Measurements from ENCODE around the gene SLC15A3. TPM values are rescaled to one million over a fixed set of nuclear protein-coding genes. Genes with fewer than 3 reads are reported as not detected.

Gene SLC15A3
- total and polyA plus RNA-seq, 3 donors from 2014 or later: 8.0 to 24.4 (median 9.3) TPM

Small RNAs within 50 kb of the gene (small RNA-seq; reads per million reads assigned to genes)
- gene RNU6-933P: 0 reads per million in 2 donors

Other genes with a start within 250 kb of the SLC15A3 start
- gene MS4A18, start 227.5 kb downstream of the SLC15A3 start, total RNA-seq: under 1 TPM in 1 of 2 donors, not detected in 1; 0.50 TPM
- 0.96 TPM for gene MS4A18, start 227.5 kb downstream of the SLC15A3 start, polyA plus RNA-seq (ENCODE audit: insufficient read depth, low read depth, low replicate concordance)
- gene MS4A15, start 195.3 kb downstream of the SLC15A3 start, total RNA-seq: under 1 TPM; 0.31 to 0.56 TPM
- gene MS4A15, start 195.3 kb downstream of the SLC15A3 start, polyA plus RNA-seq (ENCODE audit: insufficient read depth, low read depth, low replicate concordance): 0.82 TPM
- gene MS4A10, start 166.8 kb downstream of the SLC15A3 start, total RNA-seq: under 1 TPM in 1 of 2 donors, not detected in 1; 0.25 TPM
- not detected for gene MS4A10, start 166.8 kb downstream of the SLC15A3 start, polyA plus RNA-seq (ENCODE audit: insufficient read depth, low read depth, low replicate concordance)
- 10 to 100 TPM; 60.7 to 64.7 TPM for gene CCDC86, start 110.1 kb downstream of the SLC15A3 start, total RNA-seq
- gene CCDC86, start 110.1 kb downstream of the SLC15A3 start, polyA plus RNA-seq (ENCODE audit: insufficient read depth, low read depth, low replicate concordance): 134 TPM
- 1 to 10 TPM in 1 of 2 donors, under 1 TPM in 1; 0.81 to 1.5 TPM for gene PTGDR2, start 96.2 kb downstream of the SLC15A3 start, total RNA-seq
- gene PTGDR2, start 96.2 kb downstream of the SLC15A3 start, polyA plus RNA-seq (ENCODE audit: insufficient read depth, low read depth, low replicate concordance): 0.28 TPM
- 1 to 10 TPM; 3.5 to 4.0 TPM for gene ZP1, start 84.6 kb downstream of the SLC15A3 start, total RNA-seq
- 11.2 TPM for gene ZP1, start 84.6 kb downstream of the SLC15A3 start, polyA plus RNA-seq (ENCODE audit: insufficient read depth, low read depth, low replicate concordance)
- gene PRPF19, start 45.6 kb downstream of the SLC15A3 start, total RNA-seq: 100 to 1,000 TPM in 1 of 2 donors, 10 to 100 TPM in 1; 79.8 to 109 TPM
- gene PRPF19, start 45.6 kb downstream of the SLC15A3 start, polyA plus RNA-seq (ENCODE audit: insufficient read depth, low read depth, low replicate concordance): 71.6 TPM
- gene TMEM109, start 38.0 kb downstream of the SLC15A3 start, total RNA-seq: 10 to 100 TPM; 28.1 to 46.7 TPM
- gene TMEM109, start 38.0 kb downstream of the SLC15A3 start, polyA plus RNA-seq (ENCODE audit: insufficient read depth, low read depth, low replicate concordance): 59.1 TPM
- gene TMEM132A, start 27.7 kb downstream of the SLC15A3 start, total RNA-seq: 10 to 100 TPM; 21.7 to 39.0 TPM
- gene TMEM132A, start 27.7 kb downstream of the SLC15A3 start, polyA plus RNA-seq (ENCODE audit: insufficient read depth, low read depth, low replicate concordance): 17.8 TPM
- 1 to 10 TPM in 1 of 2 donors, under 1 TPM in 1; 0.87 to 1.6 TPM for gene CD6, start 19.5 kb upstream of the SLC15A3 start, total RNA-seq
- gene CD6, start 19.5 kb upstream of the SLC15A3 start, polyA plus RNA-seq (ENCODE audit: insufficient read depth, low read depth, low replicate concordance): 3.1 TPM
- gene CD5, start 150.3 kb upstream of the SLC15A3 start, total RNA-seq: 1 to 10 TPM; 1.5 TPM
- gene CD5, start 150.3 kb upstream of the SLC15A3 start, polyA plus RNA-seq (ENCODE audit: insufficient read depth, low read depth, low replicate concordance): 2.0 TPM
- 10 to 100 TPM; 29.1 to 31.0 TPM for gene VPS37C, start 209.2 kb upstream of the SLC15A3 start, total RNA-seq
- 36.9 TPM for gene VPS37C, start 209.2 kb upstream of the SLC15A3 start, polyA plus RNA-seq (ENCODE audit: insufficient read depth, low read depth, low replicate concordance)